ENCODE results near the gene SULF2.

SULF2 gene

DNA sequence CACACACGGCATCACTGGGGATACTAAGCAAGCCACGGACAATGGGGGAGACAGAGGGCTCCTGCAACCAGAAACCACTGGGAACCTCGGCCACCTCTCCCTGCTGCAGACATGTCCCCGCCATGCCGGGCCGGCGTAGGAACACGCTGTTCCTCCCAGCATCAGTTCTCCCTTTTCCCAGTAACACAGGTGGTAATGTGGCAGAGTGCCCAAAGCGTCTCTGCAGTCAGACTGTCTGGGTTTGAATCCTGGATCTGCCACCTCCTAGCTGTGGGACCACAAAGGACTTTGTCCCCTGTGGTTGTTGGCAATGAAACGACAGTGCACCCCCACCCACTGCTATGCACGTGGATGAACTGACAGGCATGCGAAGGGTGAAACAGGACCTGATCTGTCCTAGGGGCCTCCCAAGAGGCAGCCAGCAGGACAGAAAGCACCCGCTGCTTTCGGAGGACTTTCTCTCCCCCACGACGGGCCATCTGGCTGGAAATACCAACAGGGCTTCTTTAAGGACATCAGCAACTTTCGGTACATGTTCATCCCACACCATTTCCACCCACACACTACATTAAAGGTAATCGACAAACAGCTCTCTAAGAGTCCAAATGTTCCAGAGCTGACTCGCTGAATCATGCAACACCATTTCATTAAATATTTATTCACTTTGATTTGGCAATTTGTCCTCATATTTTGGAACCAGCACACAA, 74.1 kb downstream of the SULF2 start:
- no peaks in the 10 kb centered on the region for H3K4me1 ChIP-seq (ENCODE audit: control insufficient read depth, insufficient read depth, low read length)
- DNase-seq (ENCODE audit: low read depth, low spot score) = no peak
- WGBS (ENCODE audit: insufficient coverage, insufficient read length) = no CpG with 5 or more reads among the region's 19 CpGs
- H3K36me3 ChIP-seq (ENCODE audit: control insufficient read depth, insufficient read depth, low read length) = no peaks in the 10 kb centered on the region
- H3K9me3 ChIP-seq (ENCODE audit: control insufficient read depth, insufficient read depth, low read length) = no peaks in the 10 kb centered on the region
- no peaks in the 10 kb centered on the region for H3K27me3 ChIP-seq (ENCODE audit: control insufficient read depth, insufficient read depth, low read length)
- H3K27ac ChIP-seq (ENCODE audit: low read length) = no peak overlapping the region
- H3K4me3 ChIP-seq (ENCODE audit: low read length) = no peak overlapping the region

DNA sequence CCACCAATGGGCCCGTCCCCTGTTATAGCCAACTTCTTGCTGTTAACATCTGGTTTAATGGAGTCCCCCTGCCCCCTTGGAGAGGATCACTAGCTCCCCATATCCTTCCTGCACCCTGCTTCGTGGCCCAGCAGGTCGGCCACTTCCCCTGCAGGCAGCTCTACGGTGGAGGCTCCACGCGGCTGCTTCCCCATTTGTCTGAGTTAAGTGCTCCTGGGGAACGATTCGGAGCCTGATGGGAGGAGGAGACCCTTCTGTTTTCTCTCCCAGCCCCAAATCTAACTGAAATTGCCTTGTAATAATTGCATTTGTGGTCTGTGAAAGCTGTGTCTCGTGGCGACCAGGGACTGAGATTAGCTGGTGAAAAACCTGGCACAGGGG, 74.6 kb downstream of the SULF2 start:
- no peaks in the 10 kb centered on the region for H3K27me3 ChIP-seq (ENCODE audit: control insufficient read depth, insufficient read depth, low read length)

DNA sequence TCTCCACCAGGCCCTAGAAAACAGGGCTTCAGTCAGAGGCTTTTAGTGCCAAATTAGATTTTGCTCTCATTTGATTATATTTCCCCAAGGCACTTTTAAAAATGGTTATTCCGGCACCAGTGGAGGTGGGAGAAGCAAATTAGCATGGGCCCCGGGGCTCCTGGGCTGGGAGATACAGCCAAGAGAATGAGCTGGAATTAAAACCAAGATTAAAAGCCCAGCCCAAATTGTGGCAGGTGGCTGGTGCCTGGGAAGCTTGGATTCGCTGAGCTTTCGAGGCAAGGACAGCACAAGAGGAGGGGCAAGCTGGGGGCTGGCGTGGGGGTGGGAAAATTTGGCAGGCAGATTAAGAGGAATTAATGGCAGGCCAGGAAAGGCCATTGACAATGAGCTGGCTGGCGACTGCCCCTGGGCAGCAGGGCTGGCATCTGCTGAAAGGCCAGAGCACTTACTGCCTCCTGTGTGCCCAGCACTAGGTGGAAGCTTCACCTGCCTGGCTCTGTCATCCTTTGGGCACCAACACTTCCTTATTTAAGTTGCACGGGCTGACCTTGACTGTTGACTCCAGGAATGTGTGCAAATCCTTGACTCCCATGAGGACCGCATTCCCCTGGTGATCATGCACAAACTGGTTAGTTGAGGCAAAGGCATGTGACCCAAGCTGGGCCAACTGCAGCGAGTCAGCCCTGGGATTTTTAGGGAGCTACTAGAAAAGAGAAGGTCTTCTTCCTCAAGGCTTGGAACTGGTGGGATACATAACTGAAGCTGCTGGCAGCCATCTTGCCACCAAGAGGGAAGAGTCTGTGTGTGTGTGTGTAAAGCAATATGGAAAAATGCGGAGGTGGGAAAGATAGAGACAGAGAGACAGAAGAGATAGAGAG, 76.1 kb downstream of the SULF2 start:
- no peak for DNase-seq (ENCODE audit: low read depth, low spot score)
- Histone ChIP-seq H3K36me3 (ENCODE audit: control insufficient read depth, insufficient read depth, low read length) (no peaks in the 10 kb centered on the region), H3K4me3 (ENCODE audit: low read length) (no peak overlapping the region), H3K9me3 (ENCODE audit: control insufficient read depth, insufficient read depth, low read length) (no peaks in the 10 kb centered on the region), H3K27me3 (ENCODE audit: control insufficient read depth, insufficient read depth, low read length) (no peaks in the 10 kb centered on the region), H3K4me1 (ENCODE audit: control insufficient read depth, insufficient read depth, low read length) (no peaks in the 10 kb centered on the region), H3K27ac (ENCODE audit: low read length) (no peak overlapping the region)
- WGBS (ENCODE audit: insufficient coverage, insufficient read length) = no CpG with 5 or more reads among the region's 10 CpGs

More for the DNA sequence above, 74.6 kb downstream of the SULF2 start:
- H3K27ac ChIP-seq (ENCODE audit: low read length) = no peak overlapping the region
- no peak overlapping the region for H3K4me3 ChIP-seq (ENCODE audit: low read length)
- H3K9me3 ChIP-seq (ENCODE audit: control insufficient read depth, insufficient read depth, low read length) = no peaks in the 10 kb centered on the region
- DNase-seq (ENCODE audit: low read depth, low spot score) = no peak
- no peaks in the 10 kb centered on the region for H3K4me1 ChIP-seq (ENCODE audit: control insufficient read depth, insufficient read depth, low read length)
- H3K36me3 ChIP-seq (ENCODE audit: control insufficient read depth, insufficient read depth, low read length) = no peaks in the 10 kb centered on the region
- WGBS (ENCODE audit: insufficient coverage, insufficient read length) = no CpG with 5 or more reads among the region's 10 CpGs

DNA sequence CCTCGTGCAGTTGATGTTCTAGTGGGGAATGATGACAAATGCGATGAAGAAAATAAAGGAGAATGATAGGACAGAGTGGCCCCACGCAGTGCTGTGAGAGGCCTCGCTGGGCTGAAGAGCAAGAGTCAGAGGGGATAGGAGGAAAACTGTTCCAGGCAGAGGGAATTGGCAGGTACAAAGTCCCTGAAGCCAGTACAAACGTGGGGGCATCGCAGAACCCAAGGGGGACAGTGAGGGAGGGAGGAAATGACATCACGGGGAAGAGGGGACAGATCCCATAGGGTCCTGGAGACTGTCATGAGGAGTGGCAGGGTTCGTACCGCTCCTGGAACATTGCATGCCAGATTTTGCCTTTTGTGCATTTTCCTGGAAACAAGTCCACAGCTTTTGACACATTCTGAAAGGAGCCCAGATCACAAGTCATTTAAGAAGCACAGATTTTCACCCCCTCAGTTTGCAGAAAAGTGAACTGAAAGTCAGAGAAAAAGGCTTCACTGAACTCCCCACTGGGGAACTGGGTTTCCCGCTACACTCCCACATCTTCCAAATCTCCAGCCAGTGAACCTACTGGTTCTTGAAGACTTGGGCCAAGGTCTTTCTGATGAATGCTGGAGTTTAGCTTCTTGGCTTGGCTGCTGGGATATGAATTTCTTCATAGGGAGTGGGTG, 77.0 kb downstream of the SULF2 start:
- no peak overlapping the region for H3K4me3 ChIP-seq (ENCODE audit: low read length)
- WGBS (ENCODE audit: insufficient coverage, insufficient read length) = no CpG with 5 or more reads among the region's 10 CpGs
- H3K27me3 ChIP-seq (ENCODE audit: control insufficient read depth, insufficient read depth, low read length) = no peaks in the 10 kb centered on the region
- no peaks in the 10 kb centered on the region for H3K36me3 ChIP-seq (ENCODE audit: control insufficient read depth, insufficient read depth, low read length)
- no peaks in the 10 kb centered on the region for H3K4me1 ChIP-seq (ENCODE audit: control insufficient read depth, insufficient read depth, low read length)
- no peak overlapping the region for H3K27ac ChIP-seq (ENCODE audit: low read length)
- no peaks in the 10 kb centered on the region for H3K9me3 ChIP-seq (ENCODE audit: control insufficient read depth, insufficient read depth, low read length)
- no peak for DNase-seq (ENCODE audit: low read depth, low spot score)

DNA sequence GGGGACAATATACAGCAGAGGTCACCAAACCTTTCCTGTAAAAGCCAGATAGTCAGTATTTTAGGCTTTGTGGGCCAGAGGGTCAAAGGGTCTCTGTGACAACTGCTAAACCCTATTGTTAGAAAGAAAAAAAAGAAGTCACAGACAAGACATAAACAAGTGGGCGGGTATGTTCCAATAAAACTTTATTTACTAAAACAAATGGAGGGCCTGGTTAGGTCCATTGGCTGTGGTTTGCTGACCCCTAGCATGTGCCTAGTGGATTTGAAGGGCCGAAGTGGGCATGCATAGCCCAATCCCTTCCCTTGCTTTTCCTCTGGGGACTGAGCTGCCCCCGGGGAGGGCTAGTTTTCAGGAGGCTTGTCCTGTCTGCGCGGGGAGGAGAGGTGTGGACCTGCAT, 78.9 kb downstream of the SULF2 start:
- H3K9me3 ChIP-seq (ENCODE audit: control insufficient read depth, insufficient read depth, low read length) = no peaks in the 10 kb centered on the region
- no peak overlapping the region for H3K27ac ChIP-seq (ENCODE audit: low read length)
- no peak overlapping the region for H3K4me3 ChIP-seq (ENCODE audit: low read length)
- H3K36me3 ChIP-seq (ENCODE audit: control insufficient read depth, insufficient read depth, low read length) = no peaks in the 10 kb centered on the region
- no CpG with 5 or more reads among the region's 5 CpGs for WGBS (ENCODE audit: insufficient coverage, insufficient read length)
- no peaks in the 10 kb centered on the region for H3K27me3 ChIP-seq (ENCODE audit: control insufficient read depth, insufficient read depth, low read length)
- DNase-seq (ENCODE audit: low read depth, low spot score) = no peak
- H3K4me1 ChIP-seq (ENCODE audit: control insufficient read depth, insufficient read depth, low read length) = no peaks in the 10 kb centered on the region

DNA sequence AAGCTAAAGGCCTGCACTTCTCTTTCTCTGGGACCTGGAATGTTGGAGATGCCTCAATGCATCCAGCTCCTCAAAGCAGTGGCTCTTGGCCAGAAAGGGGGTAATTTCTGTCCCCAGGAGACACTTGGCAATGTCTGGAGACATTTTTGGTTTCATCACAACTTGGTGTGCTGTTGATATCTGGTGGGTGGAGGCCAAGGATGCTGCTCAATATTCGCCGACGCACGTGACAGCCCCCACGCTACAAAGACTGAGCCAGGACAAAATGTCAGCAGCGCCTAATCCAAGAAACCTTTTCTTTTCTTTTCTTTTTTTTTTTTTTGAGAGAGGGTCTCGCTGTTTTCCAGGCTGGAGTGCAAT, 79.8 kb downstream of the SULF2 start:
- Histone ChIP-seq H3K36me3 (ENCODE audit: control insufficient read depth, insufficient read depth, low read length) (no peaks in the 10 kb centered on the region), H3K9me3 (ENCODE audit: control insufficient read depth, insufficient read depth, low read length) (no peaks in the 10 kb centered on the region), H3K27ac (ENCODE audit: low read length) (no peak overlapping the region), H3K4me1 (ENCODE audit: control insufficient read depth, insufficient read depth, low read length) (no peaks in the 10 kb centered on the region), H3K27me3 (ENCODE audit: control insufficient read depth, insufficient read depth, low read length) (no peaks in the 10 kb centered on the region), H3K4me3 (ENCODE audit: low read length) (no peak overlapping the region)
- DNase-seq (ENCODE audit: low read depth, low spot score) = no peak
- no CpG with 5 or more reads among the region's 7 CpGs for WGBS (ENCODE audit: insufficient coverage, insufficient read length)

DNA sequence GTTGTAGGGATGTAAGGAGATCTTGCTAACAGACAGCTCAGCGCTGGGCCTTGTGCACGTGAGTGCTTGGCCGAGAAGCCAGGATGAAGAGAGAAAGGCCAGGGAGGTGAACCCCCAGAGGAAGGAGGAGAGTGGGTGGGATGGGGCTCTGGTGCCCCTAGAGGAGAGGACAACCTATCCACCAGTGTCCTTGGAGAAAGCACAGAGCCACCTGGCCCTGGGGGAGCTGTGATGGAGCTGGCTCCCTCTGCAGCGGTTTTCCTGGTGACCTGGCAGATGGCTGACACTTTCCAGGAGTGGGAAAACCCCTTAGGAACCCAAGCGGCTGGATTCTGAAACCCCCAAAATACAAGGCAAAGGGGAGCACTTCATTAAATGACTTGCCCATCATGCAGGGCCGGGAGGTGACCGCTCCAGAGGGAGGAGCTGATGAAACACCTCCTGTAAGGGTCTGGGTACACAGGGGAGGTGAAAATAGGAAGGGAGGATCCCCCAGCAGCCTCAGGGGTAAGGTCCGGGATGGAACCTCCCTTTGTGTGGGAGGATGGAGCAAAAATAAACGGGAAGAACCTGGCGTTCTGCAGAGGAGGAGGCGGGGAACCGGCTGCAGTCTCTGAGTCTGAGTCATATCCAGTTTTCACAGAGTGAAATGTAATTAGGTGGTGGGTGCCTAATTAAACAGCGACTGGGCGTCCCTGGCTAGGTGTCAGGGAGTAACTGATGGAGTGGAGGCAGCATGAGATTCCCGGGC, 80.4 kb downstream of the SULF2 start:
- Histone ChIP-seq H3K4me3 (ENCODE audit: low read length) (no peak overlapping the region), H3K4me1 (ENCODE audit: control insufficient read depth, insufficient read depth, low read length) (no peaks in the 10 kb centered on the region), H3K27ac (ENCODE audit: low read length) (no peak overlapping the region), H3K27me3 (ENCODE audit: control insufficient read depth, insufficient read depth, low read length) (no peaks in the 10 kb centered on the region), H3K9me3 (ENCODE audit: control insufficient read depth, insufficient read depth, low read length) (no peaks in the 10 kb centered on the region), H3K36me3 (ENCODE audit: control insufficient read depth, insufficient read depth, low read length) (no peaks in the 10 kb centered on the region)
- no CpG with 5 or more reads among the region's 15 CpGs for WGBS (ENCODE audit: insufficient coverage, insufficient read length)
- DNase-seq (ENCODE audit: low read depth, low spot score) = no peak

DNA sequence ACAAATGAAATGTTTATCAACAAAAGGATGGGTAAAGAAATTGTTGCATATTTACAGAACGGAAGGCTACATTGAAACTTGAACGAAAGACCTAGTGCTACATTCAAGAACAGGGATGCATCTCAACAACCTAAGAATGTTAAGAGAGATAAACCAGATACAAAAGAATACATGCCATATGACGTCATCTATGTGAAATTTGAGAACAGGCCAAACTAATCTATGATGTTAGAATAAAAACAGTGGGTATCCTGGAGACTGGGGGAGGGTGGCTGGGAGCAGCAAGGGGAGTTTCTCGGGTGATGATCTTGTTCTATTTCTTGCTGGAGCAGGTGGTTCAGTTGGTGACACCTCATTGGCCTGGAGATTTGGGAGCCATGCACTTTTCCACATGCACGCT, 81.5 kb downstream of the SULF2 start:
- no CpG with 5 or more reads among the region's 5 CpGs for WGBS (ENCODE audit: insufficient coverage, insufficient read length)
- Histone ChIP-seq H3K4me1 (ENCODE audit: control insufficient read depth, insufficient read depth, low read length) (no peaks in the 10 kb centered on the region), H3K9me3 (ENCODE audit: control insufficient read depth, insufficient read depth, low read length) (no peaks in the 10 kb centered on the region), H3K27me3 (ENCODE audit: control insufficient read depth, insufficient read depth, low read length) (no peaks in the 10 kb centered on the region), H3K36me3 (ENCODE audit: control insufficient read depth, insufficient read depth, low read length) (no peaks in the 10 kb centered on the region), H3K4me3 (ENCODE audit: low read length) (no peak overlapping the region), H3K27ac (ENCODE audit: low read length) (no peak overlapping the region)
- DNase-seq (ENCODE audit: low read depth, low spot score) = no peak

DNA sequence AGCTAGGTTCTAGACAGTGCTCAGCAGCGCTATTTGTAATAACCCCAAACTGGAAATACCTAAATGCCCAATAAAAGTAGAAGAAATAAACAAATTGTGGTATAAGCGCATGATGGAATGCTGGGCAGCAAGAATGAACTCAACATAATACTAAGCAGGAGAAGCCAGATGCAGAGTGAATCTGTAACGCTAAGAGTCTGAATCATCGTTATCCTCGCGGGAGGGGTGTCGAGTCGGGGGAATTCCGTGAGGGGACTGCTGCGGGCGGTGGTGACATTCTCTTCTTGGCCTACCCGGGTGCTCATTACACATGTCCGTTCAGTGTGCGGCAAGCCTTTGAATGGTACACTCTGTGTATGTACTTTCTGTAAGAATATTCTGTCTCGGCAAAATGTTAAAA, 83.7 kb downstream of the SULF2 start:
- DNase-seq (ENCODE audit: low read depth, low spot score) = no peak
- H3K27me3 ChIP-seq (ENCODE audit: control insufficient read depth, insufficient read depth, low read length) = no peaks in the 10 kb centered on the region
- WGBS (ENCODE audit: insufficient coverage, insufficient read length) = no CpG with 5 or more reads among the region's 15 CpGs
- H3K36me3 ChIP-seq (ENCODE audit: control insufficient read depth, insufficient read depth, low read length) = no peaks in the 10 kb centered on the region; the same call in 1 of the 2 replicates
- H3K27ac ChIP-seq (ENCODE audit: low read length) = no peak overlapping the region
- no peaks in the 10 kb centered on the region for H3K9me3 ChIP-seq (ENCODE audit: control insufficient read depth, insufficient read depth, low read length)
- no peaks in the 10 kb centered on the region for H3K4me1 ChIP-seq (ENCODE audit: control insufficient read depth, insufficient read depth, low read length)
- no peak overlapping the region for H3K4me3 ChIP-seq (ENCODE audit: low read length)

DNA sequence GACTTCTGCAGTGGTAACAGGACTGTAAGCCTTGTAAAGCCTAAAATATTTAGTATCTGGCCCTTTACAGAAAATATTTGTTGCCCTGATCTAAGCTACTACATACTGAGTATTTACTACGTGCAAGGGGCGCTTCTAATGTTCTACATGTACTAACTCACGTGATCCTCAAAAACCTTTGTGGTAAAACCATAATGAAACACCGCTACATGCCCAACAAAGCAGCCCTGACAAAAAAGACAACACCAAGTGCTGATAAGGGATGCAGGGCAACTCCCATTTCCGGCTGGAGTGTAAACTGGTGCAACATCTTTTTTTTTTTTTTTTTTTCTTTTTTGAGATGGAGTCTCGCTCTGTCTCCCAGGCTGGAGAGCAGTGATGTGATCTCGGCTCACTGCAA, 85.0 kb downstream of the SULF2 start:
- no peak for DNase-seq (ENCODE audit: low read depth, low spot score)

More for the DNA sequence above, 85.0 kb downstream of the SULF2 start:
- Histone ChIP-seq H3K9me3 (ENCODE audit: control insufficient read depth, insufficient read depth, low read length) (no peaks in the 10 kb centered on the region), H3K27ac (ENCODE audit: low read length) (no peak overlapping the region), H3K4me1 (ENCODE audit: control insufficient read depth, insufficient read depth, low read length) (no peaks in the 10 kb centered on the region), H3K36me3 (ENCODE audit: control insufficient read depth, insufficient read depth, low read length) (no peaks in the 10 kb centered on the region; the same call in 1 of the 2 replicates), H3K4me3 (ENCODE audit: low read length) (no peak overlapping the region), H3K27me3 (ENCODE audit: control insufficient read depth, insufficient read depth, low read length) (no peaks in the 10 kb centered on the region)
- WGBS (ENCODE audit: insufficient coverage, insufficient read length) = no CpG with 5 or more reads among the region's 7 CpGs
